ENCODE measurements around the gene TEPSIN.

- no peak for TF ChIP-seq CTCF (conservative IDR thresholded peaks at IDR 0.05 in 1 of 2, IDR thresholded peaks at IDR 0.05 in 1 of 2; ENCODE audit: low read depth in 1 of 2, low read length in 2 of 2)
- no peak for TF ChIP-seq EZH2 (IDR thresholded peaks at IDR 0.05; ENCODE audit: low read length, missing control alignments)
Observed at GRCh38 chr17:81193051-81193410, 45.8 kb downstream of the TEPSIN start.

Data from fibroblast of lung (primary cell).